Lung (tissue), 12 donors: ENCODE results near the gene ACTRT2. TPM values are rescaled to one million over a fixed set of nuclear protein-coding genes. Genes with fewer than 3 reads are reported as not detected.

Source experiments
- ATAC-seq: fragments of 200-7000 bp; cut with Tn5 transposase; one replicate; pipeline ENCODE4 v1.9.1; 2020; ENCODE audit warnings: moderate number of reproducible peaks; ENCODE audit not compliant: insufficient read depth, low FRiP score
- DNase-seq, 3 donors: peaks; one replicate each; pipeline ENCODE4 v3.0.0-alpha.2; 2013 to 2017
- H3K27ac ChIP-seq, 2 donors: one replicate each; pipeline ENCODE4 v1.5.1; 2013; ENCODE audit warnings: mild to moderate bottlenecking in 2 of 2, moderate library complexity in 2 of 2, control low read depth in 1 of 2, inconsistent platforms in 1 of 2, low read depth in 1 of 2, low read length in 1 of 2
- H3K27me3 ChIP-seq, 3 donors: one replicate each; pipeline ENCODE4 v1.5.1; 2013; ENCODE audit warnings: low read length in 2 of 3; ENCODE audit not compliant: control insufficient read depth in 3 of 3, insufficient read depth in 3 of 3
- H3K36me3 ChIP-seq, 4 donors: one replicate each; pipeline ENCODE4 v1.5.1; 2013; ENCODE audit warnings: low read length in 4 of 4, mild to moderate bottlenecking in 1 of 4, moderate library complexity in 1 of 4; ENCODE audit not compliant: control insufficient read depth in 4 of 4, insufficient read depth in 4 of 4
- H3K4me1 ChIP-seq, 5 donors: one replicate each; pipeline ENCODE4 v1.5.1; 2013; ENCODE audit warnings: low read length in 5 of 5, mild to moderate bottlenecking in 2 of 5, moderate library complexity in 1 of 5; ENCODE audit not compliant: control insufficient read depth in 5 of 5, insufficient read depth in 5 of 5
- H3K4me3 ChIP-seq: one replicate; pipeline ENCODE4 v1.5.1; 2013; ENCODE audit warnings: mild to moderate bottlenecking, control low read depth, moderate library complexity
- H3K9ac ChIP-seq, 2 donors: one replicate each; pipeline ENCODE4 v1.5.1; 2013; ENCODE audit warnings: low read length in 2 of 2, control low read depth in 1 of 2; ENCODE audit not compliant: insufficient read depth in 1 of 2
- H3K9me3 ChIP-seq, 4 donors: one replicate each; pipeline ENCODE4 v1.5.1; 2013; ENCODE audit warnings: low read length in 3 of 4, mild to moderate bottlenecking in 1 of 4, moderate library complexity in 1 of 4; ENCODE audit not compliant: control insufficient read depth in 4 of 4, insufficient read depth in 3 of 4
- CTCF ChIP-seq: IDR thresholded peaks from 2 replicates; pipeline ENCODE4 v1.5.1; 2012; ENCODE audit warnings: mild to moderate bottlenecking; ENCODE audit errors: control extremely low read depth, extremely low read depth
- WGBS, 2 donors: extraction: QIAGEN DNeasy Blood & Tissue Kit; methylation state at CpG; one replicate each; pipeline ENCODE4 v1.1.7; 2013; 5-methylcytosine and 5-hydroxymethylcytosine counted together
- polyA plus RNA-seq, 2 donors: library from polyadenylated mRNA; stranded (reverse); fragments of 200-250 nt; gene quantifications; one replicate each; pipeline ENCODE4 v1.2.1, GENCODE V29; 2013
- total RNA-seq, 2 donors: library from RNA; depleted of rRNA in 1 of 2; stranded (reverse); fragments of >200 nt in 1 of 2; gene quantifications; one replicate each; pipeline ENCODE4 v1.2.1, GENCODE V29; 2014 to 2021
- donor health status: control.
- donor health status: control.
- donor health status: Bipolar disorder and iron deficiency.
- donor health status: healthy.
- donor health status: DM: yes; HTN: yes; CAD: no.

ACTRT2 gene
- total and polyA plus RNA-seq, 4 donors = not detected

- WGBS, 2 donors = 71 to 83% methylated on average over 9 of the region's 9 CpGs
- Histone ChIP-seq H3K27ac (no peak overlapping the region), H3K9ac (no peak overlapping the region), H3K27me3 (peaks cover 5 to 49% (median 48%) of the 10 kb centered on the region in 3 donors), H3K9me3 (no peaks in the 10 kb centered on the region), H3K36me3 (no peaks in the 10 kb centered on the region), H3K4me3 (no peak overlapping the region), H3K4me1 (peaks cover 0 to 18% (median 0%) of the 10 kb centered on the region in 5 donors)
- ATAC-seq (no peak), DNase-seq (no peak)
- TF ChIP-seq CTCF = no peak
Measured at GRCh38 chr1:3064901-3065300, 43.6 kb downstream of the ACTRT2 start.

GRCh38 chr1:3065396-3065795 is 44.1 kb downstream of the ACTRT2 start:
- DNase-seq = no peak
- no peak overlapping the region for H3K9ac ChIP-seq
- no peaks in the 10 kb centered on the region for H3K36me3 ChIP-seq
- peaks cover 0 to 18% (median 0%) of the 10 kb centered on the region in 5 donors for H3K4me1 ChIP-seq
- peaks cover 5 to 49% (median 48%) of the 10 kb centered on the region in 3 donors for H3K27me3 ChIP-seq
- H3K4me3 ChIP-seq = no peak overlapping the region
- no peak overlapping the region for H3K27ac ChIP-seq
- 66 to 81% methylated on average over 8 of the region's 8 CpGs for WGBS, 2 donors
- H3K9me3 ChIP-seq = no peaks in the 10 kb centered on the region
- ATAC-seq = no peak
- no peak for TF ChIP-seq CTCF

GRCh38 chr1:3065797-3066196 is 44.5 kb downstream of the ACTRT2 start:
- Histone ChIP-seq H3K4me1 (peaks cover 0 to 20% (median 0%) of the 10 kb centered on the region in 5 donors), H3K9ac (no peak overlapping the region), H3K27ac (peak overlapping the region in 1 of 2 donors; percentile 90), H3K27me3 (peaks cover 5 to 49% (median 48%) of the 10 kb centered on the region in 3 donors), H3K36me3 (no peaks in the 10 kb centered on the region), H3K4me3 (no peak overlapping the region), H3K9me3 (no peaks in the 10 kb centered on the region)
- TF ChIP-seq CTCF = no peak
- ATAC-seq (no peak), DNase-seq (no peak)
- WGBS, 2 donors = 72 to 84% methylated on average over 7 of the region's 7 CpGs

GRCh38 chr1:3066250-3066711 is 45.0 kb downstream of the ACTRT2 start:
- peaks cover 0 to 22% (median 0%) of the 10 kb centered on the region in 5 donors for H3K4me1 ChIP-seq
- peak overlapping the region in 1 of 2 donors; percentile 90 for H3K27ac ChIP-seq
- no peaks in the 10 kb centered on the region for H3K9me3 ChIP-seq
- no peak overlapping the region for H3K9ac ChIP-seq
- peak in 2 of 3 donors; percentile 39 to 52 for DNase-seq
- H3K36me3 ChIP-seq = no peaks in the 10 kb centered on the region
- no peak overlapping the region for H3K4me3 ChIP-seq
- TF ChIP-seq CTCF = peak; percentile 16
- WGBS, 2 donors = 42 to 60% methylated on average over 11 of the region's 11 CpGs
- H3K27me3 ChIP-seq = peaks cover 5 to 51% (median 45%) of the 10 kb centered on the region in 3 donors
- no peak for ATAC-seq
